ENCODE measurements around the gene GDA.

DNA sequence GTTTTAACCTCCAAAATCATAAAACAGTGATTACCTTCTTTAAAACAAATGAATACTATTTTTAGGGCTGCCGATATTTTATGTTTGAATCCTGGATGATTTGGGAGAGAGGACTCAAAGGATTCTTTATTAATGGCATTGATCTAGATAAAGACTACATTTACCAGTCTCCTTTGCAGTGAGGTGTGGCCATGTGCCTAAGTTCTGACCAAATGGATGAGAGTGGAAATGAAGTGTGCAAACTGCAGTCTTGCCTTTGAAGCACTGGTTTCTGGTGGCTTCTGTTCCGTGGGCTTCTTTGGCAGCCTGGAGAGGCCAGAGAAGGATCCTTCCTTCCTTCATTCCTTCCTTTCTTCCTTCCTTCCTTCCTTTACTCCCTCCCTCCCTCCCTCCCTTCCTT lies 24.3 kb upstream of the GDA start:
- TF ChIP-seq XRCC4 (IDR thresholded peaks at IDR 0.05; ENCODE audit: extremely low read depth, insufficient read depth, insufficient read length) (no peak), FOXA3 (CRISPR knock-in tag; conservative IDR thresholded peaks at IDR 0.05 in 1 of 2, IDR thresholded peaks at IDR 0.05 in 1 of 2) (no peak), POLR2AphosphoS2 (IDR thresholded peaks at IDR 0.05; ENCODE audit: low read length) (no peak), MYBL2 (IDR thresholded peaks at IDR 0.05; ENCODE audit: low read depth) (no peak), MYBL2 (CRISPR knock-in tag; IDR thresholded peaks at IDR 0.05; ENCODE audit: borderline replicate concordance) (no peak)
- TF ChIP-seq, protein P1, sequence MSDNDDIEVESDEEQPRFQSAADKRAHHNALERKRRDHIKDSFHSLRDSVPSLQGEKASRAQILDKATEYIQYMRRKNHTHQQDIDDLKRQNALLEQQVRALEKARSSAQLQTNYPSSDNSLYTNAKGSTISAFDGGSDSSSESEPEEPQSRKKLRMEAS (CRISPR knock-in tag; IDR thresholded peaks at IDR 0.05), result no peak
- TF ChIP-seq, protein P2, sequence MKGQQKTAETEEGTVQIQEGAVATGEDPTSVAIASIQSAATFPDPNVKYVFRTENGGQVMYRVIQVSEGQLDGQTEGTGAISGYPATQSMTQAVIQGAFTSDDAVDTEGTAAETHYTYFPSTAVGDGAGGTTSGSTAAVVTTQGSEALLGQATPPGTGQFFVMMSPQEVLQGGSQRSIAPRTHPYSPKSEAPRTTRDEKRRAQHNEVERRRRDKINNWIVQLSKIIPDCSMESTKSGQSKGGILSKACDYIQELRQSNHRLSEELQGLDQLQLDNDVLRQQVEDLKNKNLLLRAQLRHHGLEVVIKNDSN (CRISPR knock-in tag; IDR thresholded peaks at IDR 0.05), result no peak
